SU-DHL-6 (cell line): ENCODE measurements around the gene FOXO3.

Source experiments
- H2AFZ ChIP-seq: fragments of 200-600 bp; sonication (generic); 2 replicates; pipeline ENCODE4 v1.6.1; 2014; ENCODE audit warnings: low read depth, mild to moderate bottlenecking, moderate library complexity, mixed read lengths, antibody characterized with exemption, low read length; ENCODE audit not compliant: severe bottlenecking
- H3F3A ChIP-seq: fragments of 200-600 bp; shearing (Covaris generic); 2 replicates; pipeline ENCODE4 v1.6.0; 2016; ENCODE audit warnings: antibody characterized with exemption, mild to moderate bottlenecking; ENCODE audit not compliant: insufficient read depth
- H3K27ac ChIP-seq: fragments of 200-600 bp; sonication (generic); 2 replicates; pipeline ENCODE4 v1.5.1; 2016; ENCODE audit warnings: low read depth, mild to moderate bottlenecking, low read length, moderate library complexity, mixed read lengths
- H3K27me3 ChIP-seq: fragments of 200-600 bp; sonication (generic), shearing (Covaris generic); 2 replicates; pipeline ENCODE4 v1.6.0; 2014; ENCODE audit warnings: mild to moderate bottlenecking, low read length
- H3K36me3 ChIP-seq: fragments of 200-600 bp; sonication (generic); 2 replicates; pipeline ENCODE4 v1.6.1; 2014; ENCODE audit warnings: mild to moderate bottlenecking, low read length, mixed read lengths
- H3K4me2 ChIP-seq: fragments of 300-600, 200-600 bp; shearing (Covaris generic), sonication (generic); 2 replicates; pipeline ENCODE4 v1.6.0; 2014; ENCODE audit warnings: low read length, low read depth, mild to moderate bottlenecking; ENCODE audit not compliant: poor library complexity, severe bottlenecking
- H3K4me3 ChIP-seq: fragments of 200-600 bp; sonication (generic); 2 replicates; pipeline ENCODE4 v1.5.1; 2014; ENCODE audit warnings: antibody characterized with exemption, low read length, mild to moderate bottlenecking, mixed read lengths; ENCODE audit not compliant: insufficient read depth, poor library complexity, severe bottlenecking
- H3K79me2 ChIP-seq: fragments of 200-600 bp; sonication (generic); 2 replicates; pipeline ENCODE4 v1.6.1; 2014; ENCODE audit warnings: mild to moderate bottlenecking, low read length, moderate library complexity; ENCODE audit not compliant: insufficient read depth
- H3K9ac ChIP-seq: fragments of 200-600 bp; sonication (generic); 2 replicates; pipeline ENCODE4 v1.7.0; 2014; ENCODE audit warnings: mild to moderate bottlenecking, low read length
- H3K9me2 ChIP-seq: fragments of 200-600 bp; sonication (generic); replicated peaks from 2 replicates; pipeline ENCODE4 v1.6.1; 2014; ENCODE audit warnings: low read length; ENCODE audit not compliant: insufficient read depth
- H3K9me3 ChIP-seq: fragments of 200-600 bp; sonication (generic); 2 replicates; pipeline ENCODE4 v1.6.1; 2014; ENCODE audit warnings: low read length, mixed read lengths; ENCODE audit not compliant: insufficient read depth
- H4K20me1 ChIP-seq: fragments of 200-600 bp; sonication (generic); 2 replicates; pipeline ENCODE4 v1.6.1; 2014; ENCODE audit warnings: low read depth, mild to moderate bottlenecking, antibody characterized with exemption, low read length, moderate library complexity, mixed read lengths
- EZH2phosphoT487 ChIP-seq: fragments of 200-600 bp; sonication (generic), shearing (Covaris generic); conservative IDR thresholded peaks from 2 replicates; pipeline ENCODE4 v1.6.1; 2018; ENCODE audit warnings: mild to moderate bottlenecking, antibody characterized with exemption, low read length, moderate library complexity, mixed read lengths
- TF ChIP-seq, protein P1 (sequence below): fragments of 200-600 bp; sonication (generic); IDR thresholded peaks from one replicate; pipeline ENCODE4 v1.5.1; 2017; ENCODE audit warnings: antibody characterized with exemption, mild to moderate bottlenecking, low read length, moderate library complexity; ENCODE audit not compliant: insufficient read depth, poor library complexity, severe bottlenecking

The FOXO3 gene

DNA sequence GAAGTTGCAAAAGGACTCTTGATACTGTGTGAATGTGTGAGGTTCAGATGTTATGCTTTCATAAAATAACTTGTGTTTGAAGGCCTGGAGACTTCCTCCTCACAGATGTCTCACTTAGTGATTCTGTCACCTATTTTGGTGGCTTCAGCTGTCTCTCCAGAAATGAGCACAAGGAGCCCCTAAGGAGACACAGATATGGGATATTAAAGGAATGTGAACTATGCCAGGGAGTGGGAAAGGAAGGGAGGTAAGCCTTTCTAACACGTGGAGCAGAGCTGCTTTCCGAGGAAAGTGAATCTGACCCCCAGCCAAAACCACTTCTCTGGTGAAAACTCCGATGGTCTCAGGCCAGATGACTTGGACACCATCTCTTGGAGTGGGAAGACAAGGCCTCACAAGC, 10.5 kb upstream of the FOXO3 start:
- Histone ChIP-seq H4K20me1 (no peaks in the 10 kb centered on the region), H3K36me3 (no peaks in the 10 kb centered on the region), H3K4me2 (no peak overlapping the region), H3F3A (no peaks in the 10 kb centered on the region), H3K79me2 (no peaks in the 10 kb centered on the region), H3K27ac (no peak overlapping the region), H3K9me3 (no peaks in the 10 kb centered on the region), H3K4me3 (no peak overlapping the region), H3K9ac (no peak overlapping the region), H2AFZ (no peak overlapping the region), H3K9me2 (no peaks in the 10 kb centered on the region), H3K27me3 (no peaks in the 10 kb centered on the region)
- TF ChIP-seq, protein P1, sequence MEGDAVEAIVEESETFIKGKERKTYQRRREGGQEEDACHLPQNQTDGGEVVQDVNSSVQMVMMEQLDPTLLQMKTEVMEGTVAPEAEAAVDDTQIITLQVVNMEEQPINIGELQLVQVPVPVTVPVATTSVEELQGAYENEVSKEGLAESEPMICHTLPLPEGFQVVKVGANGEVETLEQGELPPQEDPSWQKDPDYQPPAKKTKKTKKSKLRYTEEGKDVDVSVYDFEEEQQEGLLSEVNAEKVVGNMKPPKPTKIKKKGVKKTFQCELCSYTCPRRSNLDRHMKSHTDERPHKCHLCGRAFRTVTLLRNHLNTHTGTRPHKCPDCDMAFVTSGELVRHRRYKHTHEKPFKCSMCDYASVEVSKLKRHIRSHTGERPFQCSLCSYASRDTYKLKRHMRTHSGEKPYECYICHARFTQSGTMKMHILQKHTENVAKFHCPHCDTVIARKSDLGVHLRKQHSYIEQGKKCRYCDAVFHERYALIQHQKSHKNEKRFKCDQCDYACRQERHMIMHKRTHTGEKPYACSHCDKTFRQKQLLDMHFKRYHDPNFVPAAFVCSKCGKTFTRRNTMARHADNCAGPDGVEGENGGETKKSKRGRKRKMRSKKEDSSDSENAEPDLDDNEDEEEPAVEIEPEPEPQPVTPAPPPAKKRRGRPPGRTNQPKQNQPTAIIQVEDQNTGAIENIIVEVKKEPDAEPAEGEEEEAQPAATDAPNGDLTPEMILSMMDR = no peak
- no peak for TF ChIP-seq EZH2phosphoT487

DNA sequence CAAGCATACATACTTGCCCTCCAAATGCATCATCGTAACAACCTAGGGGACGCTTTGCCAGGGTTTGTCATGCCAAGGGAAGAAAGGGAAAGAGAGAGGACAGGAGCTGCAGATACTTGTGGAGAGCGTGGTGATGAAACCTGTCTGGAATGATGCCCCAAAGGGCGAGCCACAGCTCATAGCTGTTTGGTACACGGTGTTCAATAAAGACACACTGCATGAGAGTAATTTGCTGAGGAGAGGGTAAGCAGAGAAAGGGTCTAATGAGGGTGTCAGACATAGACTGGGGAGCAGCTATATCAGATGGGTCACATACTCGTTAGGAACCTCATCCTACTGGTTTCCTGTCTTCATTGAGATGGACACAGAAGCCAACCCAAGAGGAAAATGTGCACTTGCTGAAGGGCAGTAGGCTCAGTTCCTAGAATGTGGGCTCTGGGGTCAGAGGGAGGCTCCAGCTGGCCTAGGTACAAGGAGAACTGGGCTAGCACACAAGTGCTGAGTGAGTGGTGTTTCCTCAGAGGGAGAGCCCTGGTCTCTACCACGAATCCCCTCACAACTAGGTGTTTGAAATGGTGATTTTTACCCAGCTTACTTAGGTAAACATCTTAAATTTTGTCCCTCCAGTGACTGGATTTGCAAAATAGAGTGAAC, 5.2 kb upstream of the FOXO3 start:
- no peaks in the 10 kb centered on the region for H3K36me3 ChIP-seq
- no peak overlapping the region for H3K4me3 ChIP-seq
- no peaks in the 10 kb centered on the region for H3K9me3 ChIP-seq
- H3K9ac ChIP-seq = no peak overlapping the region
- H3F3A ChIP-seq = peaks cover 4% of the 10 kb centered on the region; the same call in 1 of the 2 replicates
- TF ChIP-seq, protein P1 = no peak
- TF ChIP-seq EZH2phosphoT487 = no peak
- no peaks in the 10 kb centered on the region for H3K79me2 ChIP-seq
- H3K9me2 ChIP-seq = no peaks in the 10 kb centered on the region
- no peak overlapping the region for H2AFZ ChIP-seq
- H3K27ac ChIP-seq = no peak overlapping the region
- no peaks in the 10 kb centered on the region for H4K20me1 ChIP-seq
- no peaks in the 10 kb centered on the region for H3K27me3 ChIP-seq
- H3K4me2 ChIP-seq = no peak overlapping the region

DNA sequence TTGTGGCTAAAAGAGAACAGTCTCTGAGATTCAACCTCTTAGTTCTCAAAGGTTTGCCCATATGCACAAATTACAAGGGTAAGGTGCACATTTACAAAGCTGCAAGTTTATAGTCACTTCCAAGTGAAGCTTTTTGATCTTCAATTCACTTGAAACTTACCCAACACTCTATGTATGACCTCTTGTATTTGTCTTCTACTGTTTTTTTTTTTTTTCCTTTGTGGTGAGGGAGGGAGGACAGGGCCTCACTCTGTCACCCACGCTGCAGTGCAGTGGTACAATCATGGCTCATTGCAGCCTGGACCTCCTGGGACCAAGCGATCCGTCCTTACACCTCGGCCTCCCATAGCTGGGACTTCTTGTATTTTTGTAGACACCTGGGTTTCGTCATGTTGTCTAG, 4.5 kb upstream of the FOXO3 start:
- Histone ChIP-seq H3K9ac (no peak overlapping the region), H3K4me3 (no peak overlapping the region), H3K27ac (no peak overlapping the region), H4K20me1 (no peaks in the 10 kb centered on the region), H2AFZ (no peak overlapping the region), H3F3A (peaks cover 4% of the 10 kb centered on the region; the same call in 1 of the 2 replicates), H3K4me2 (no peak overlapping the region), H3K36me3 (no peaks in the 10 kb centered on the region), H3K9me3 (no peaks in the 10 kb centered on the region), H3K79me2 (no peaks in the 10 kb centered on the region), H3K27me3 (no peaks in the 10 kb centered on the region), H3K9me2 (no peaks in the 10 kb centered on the region)
- TF ChIP-seq EZH2phosphoT487 = no peak
- TF ChIP-seq, protein P1 = no peak
